HG02885 (cell line): Measurements from ENCODE around the gene RPTOR.

Source experiments
- ATAC-seq: cut with Tn5 transposase; IDR thresholded peaks from one replicate; pipeline ENCODE4 v1.9.1; 2021; ENCODE audit warnings: mild to moderate bottlenecking; ENCODE audit not compliant: unreplicated experiment, poor library complexity

The RPTOR gene

GRCh38 chr17:80657561-80657960, 112.9 kb downstream of the RPTOR start:
- no peak for ATAC-seq

GRCh38 chr17:80658821-80659220, 114.2 kb downstream of the RPTOR start:
- ATAC-seq: no peak

GRCh38 chr17:80659651-80660050, 115.0 kb downstream of the RPTOR start:
- ATAC-seq: no peak

GRCh38 chr17:80660527-80661198, 116.0 kb downstream of the RPTOR start:
- ATAC-seq: no peak

- no peak for ATAC-seq
These were observed 117.9 kb downstream of the RPTOR start for GRCh38 chr17:80662557-80662956.

GRCh38 chr17:80663781-80664206, 119.2 kb downstream of the RPTOR start:
- ATAC-seq: no peak

GRCh38 chr17:80664217-80664790, 119.7 kb downstream of the RPTOR start:
- ATAC-seq: no peak

- no peak for ATAC-seq
These were observed 121.2 kb downstream of the RPTOR start for GRCh38 chr17:80665792-80666191.

GRCh38 chr17:80666867-80667266, 122.2 kb downstream of the RPTOR start:
- ATAC-seq: no peak

GRCh38 chr17:80667462-80668277, 123.0 kb downstream of the RPTOR start:
- ATAC-seq: no peak

- no peak for ATAC-seq
These were observed 123.9 kb downstream of the RPTOR start for GRCh38 chr17:80668375-80669148.

GRCh38 chr17:80671039-80671824, 126.6 kb downstream of the RPTOR start:
- no peak for ATAC-seq

GRCh38 chr17:80671825-80672110, 127.1 kb downstream of the RPTOR start:
- no peak for ATAC-seq

- no peak for ATAC-seq
These were observed 128.7 kb downstream of the RPTOR start for GRCh38 chr17:80673152-80673920.

GRCh38 chr17:80675438-80676095, 130.9 kb downstream of the RPTOR start:
- ATAC-seq: no peak

GRCh38 chr17:80676096-80676466, 131.4 kb downstream of the RPTOR start:
- ATAC-seq: no peak

- ATAC-seq: no peak
These were observed 131.9 kb downstream of the RPTOR start for GRCh38 chr17:80676564-80676963.

- no peak for ATAC-seq
These were observed 132.6 kb downstream of the RPTOR start for GRCh38 chr17:80677214-80677756.

GRCh38 chr17:80679816-80680215, 135.2 kb downstream of the RPTOR start:
- ATAC-seq: no peak
